SJSA1 (cell line): ENCODE measurements around the gene MOB3C. TPM values are rescaled to one million over a fixed set of nuclear protein-coding genes. Genes with fewer than 3 reads are reported as not detected.

ENCODE experiments used
- DNase-seq, 2 experiments: peaks; one replicate each; pipeline ENCODE4 v3.0.0-alpha.2; 2015 to 2020; ENCODE audit warnings: low spot score in 2 of 2, low read depth in 1 of 2
- H3K27ac ChIP-seq: fragments of 250-450 bp; sonication (Bioruptor Pico); 2 replicates; pipeline ENCODE4 v1.5.1; 2020; ENCODE audit warnings: mild to moderate bottlenecking, moderate library complexity
- H3K27me3 ChIP-seq: fragments of 250-450 bp; sonication (Bioruptor Pico); replicated peaks from 2 replicates; pipeline ENCODE4 v1.5.1; 2020; ENCODE audit warnings: mild to moderate bottlenecking, moderate library complexity
- H3K36me3 ChIP-seq: fragments of 250-450 bp; sonication (Bioruptor Pico); 2 replicates; pipeline ENCODE4 v1.5.1; 2020; ENCODE audit warnings: mild to moderate bottlenecking
- H3K4me1 ChIP-seq: fragments of 250-450 bp; sonication (Bioruptor Pico); replicated peaks from 2 replicates; pipeline ENCODE4 v1.6.1; 2021; ENCODE audit warnings: mild to moderate bottlenecking
- H3K4me3 ChIP-seq: fragments of 250-450 bp; sonication (Bioruptor Pico); 2 replicates; pipeline ENCODE4 v1.5.1; 2020; ENCODE audit warnings: mild to moderate bottlenecking
- H3K9me3 ChIP-seq: fragments of 250-450 bp; sonication (Bioruptor Pico); replicated peaks from 2 replicates; pipeline ENCODE4 v1.5.1; 2020; ENCODE audit warnings: mild to moderate bottlenecking
- total RNA-seq: library from RNA; depleted of rRNA; stranded (reverse); fragments of >200 nt; shearing (Covaris generic); gene quantifications from 2 replicates; pipeline ENCODE4 v1.2.3, GENCODE V29; 2014

MOB3C gene
- total RNA-seq, 1 experiment from 2014 or later = 5.0 TPM

GRCh38 chr1:46607345-46608130, 9.1 kb downstream of the MOB3C start:
- Histone ChIP-seq H3K9me3 (no peaks in the 10 kb centered on the region), H3K4me3 (no peak overlapping the region), H3K27ac (no peak overlapping the region), H3K27me3 (no peaks in the 10 kb centered on the region), H3K36me3 (peaks cover 27% of the 10 kb centered on the region), H3K4me1 (peaks cover 18% of the 10 kb centered on the region)
- DNase-seq = no peak

- H3K4me3 ChIP-seq = no peak overlapping the region
- no peak overlapping the region for H3K27ac ChIP-seq
- no peaks in the 10 kb centered on the region for H3K27me3 ChIP-seq
- H3K4me1 ChIP-seq = peaks cover 10% of the 10 kb centered on the region
- no peak for DNase-seq
- H3K36me3 ChIP-seq = peaks cover 22% of the 10 kb centered on the region
- no peaks in the 10 kb centered on the region for H3K9me3 ChIP-seq
Observed at GRCh38 chr1:46606255-46606965, 10.2 kb downstream of the MOB3C start.

- H3K27ac ChIP-seq = no peak overlapping the region
- H3K9me3 ChIP-seq = no peaks in the 10 kb centered on the region
- H3K27me3 ChIP-seq = no peaks in the 10 kb centered on the region
- no peak for DNase-seq
- peaks cover 22% of the 10 kb centered on the region for H3K36me3 ChIP-seq
- H3K4me3 ChIP-seq = no peak overlapping the region
- peaks cover 10% of the 10 kb centered on the region for H3K4me1 ChIP-seq
Observed at GRCh38 chr1:46605232-46605631, 11.4 kb downstream of the MOB3C start.

GRCh38 chr1:46603858-46604549, 12.6 kb downstream of the MOB3C start, which contains the start of gene MKNK1:
TSS of gene MKNK1 (minus strand) at chr1:46604268. CDS start at chr1:46583327, 20,941 bp downstream.
- Histone ChIP-seq H3K36me3 (peaks cover 15% of the 10 kb centered on the region), H3K4me1 (peaks cover 14% of the 10 kb centered on the region), H3K27ac (no peak within 1 kb of the TSS), H3K9me3 (no peaks in the 10 kb centered on the region), H3K4me3 (peak within 1 kb of the TSS; percentile 79), H3K27me3 (no peaks in the 10 kb centered on the region)
- DNase-seq = peak; percentile 95 to 96

- H3K4me1 ChIP-seq = peaks cover 14% of the 10 kb centered on the region
- no peaks in the 10 kb centered on the region for H3K9me3 ChIP-seq
- no peak overlapping the region for H3K27ac ChIP-seq
- H3K4me3 ChIP-seq = peak overlapping the region; percentile 79
- peak in 1 of 2 experiments; percentile 13 for DNase-seq
- H3K27me3 ChIP-seq = no peaks in the 10 kb centered on the region
- peaks cover 10% of the 10 kb centered on the region for H3K36me3 ChIP-seq
Observed at GRCh38 chr1:46603481-46603857, 13.1 kb downstream of the MOB3C start.

- Histone ChIP-seq H3K27ac (no peak overlapping the region), H3K27me3 (no peaks in the 10 kb centered on the region), H3K36me3 (peaks cover 5% of the 10 kb centered on the region; the same call in 1 of the 2 replicates), H3K4me3 (no peak overlapping the region), H3K9me3 (no peaks in the 10 kb centered on the region), H3K4me1 (peaks cover 14% of the 10 kb centered on the region)
- DNase-seq = no peak
Observed at GRCh38 chr1:46601257-46602007, 15.2 kb downstream of the MOB3C start.

- no peaks in the 10 kb centered on the region for H3K9me3 ChIP-seq
- H3K27me3 ChIP-seq = no peaks in the 10 kb centered on the region
Observed at GRCh38 chr1:46599059-46599970, 17.3 kb downstream of the MOB3C start.

GRCh38 chr1:46596846-46597245, 19.8 kb downstream of the MOB3C start:
- Histone ChIP-seq H3K4me3 (no peak overlapping the region), H3K27me3 (no peaks in the 10 kb centered on the region), H3K36me3 (peaks cover 26% of the 10 kb centered on the region), H3K27ac (no peak overlapping the region), H3K4me1 (peaks cover 6% of the 10 kb centered on the region), H3K9me3 (no peaks in the 10 kb centered on the region)
- no peak for DNase-seq

More at GRCh38 chr1:46599059-46599970, 17.3 kb downstream of the MOB3C start:
- Histone ChIP-seq H3K4me3 (no peak overlapping the region), H3K36me3 (peaks cover 6% of the 10 kb centered on the region; the same call in 1 of the 2 replicates), H3K4me1 (peaks cover 14% of the 10 kb centered on the region), H3K27ac (no peak overlapping the region)
- DNase-seq = no peak

- Histone ChIP-seq H3K36me3 (peaks cover 29% of the 10 kb centered on the region), H3K4me3 (no peak overlapping the region), H3K4me1 (peaks cover 6% of the 10 kb centered on the region), H3K27me3 (no peaks in the 10 kb centered on the region), H3K27ac (no peak overlapping the region), H3K9me3 (no peaks in the 10 kb centered on the region)
- no peak for DNase-seq
Observed at GRCh38 chr1:46596036-46596435, 20.6 kb downstream of the MOB3C start.

GRCh38 chr1:46595127-46595526, 21.5 kb downstream of the MOB3C start:
- DNase-seq = no peak
- H3K36me3 ChIP-seq = peaks cover 38% of the 10 kb centered on the region
- no peak overlapping the region for H3K27ac ChIP-seq
- H3K4me3 ChIP-seq = no peak overlapping the region
- H3K27me3 ChIP-seq = no peaks in the 10 kb centered on the region
- peaks cover 2% of the 10 kb centered on the region for H3K4me1 ChIP-seq
- no peaks in the 10 kb centered on the region for H3K9me3 ChIP-seq

GRCh38 chr1:46594063-46594462, 22.5 kb downstream of the MOB3C start:
- no peaks in the 10 kb centered on the region for H3K4me1 ChIP-seq
- H3K4me3 ChIP-seq = no peak overlapping the region
- no peak for DNase-seq
- no peaks in the 10 kb centered on the region for H3K27me3 ChIP-seq
- H3K9me3 ChIP-seq = no peaks in the 10 kb centered on the region
- peaks cover 43% of the 10 kb centered on the region for H3K36me3 ChIP-seq
- no peak overlapping the region for H3K27ac ChIP-seq

GRCh38 chr1:46592823-46593222, 23.8 kb downstream of the MOB3C start:
- H3K9me3 ChIP-seq = no peaks in the 10 kb centered on the region
- H3K4me1 ChIP-seq = no peaks in the 10 kb centered on the region
- H3K27ac ChIP-seq = no peak overlapping the region
- DNase-seq = no peak
- peaks cover 47% of the 10 kb centered on the region for H3K36me3 ChIP-seq
- H3K4me3 ChIP-seq = no peak overlapping the region
- H3K27me3 ChIP-seq = no peaks in the 10 kb centered on the region
